Endodermal cell (in vitro differentiated cells): Measurements from ENCODE around the gene MBD3. TPM values are rescaled to one million over a fixed set of nuclear protein-coding genes. Genes with fewer than 3 reads are reported as not detected.

Source experiments
- DNase-seq: peaks from one replicate; pipeline ENCODE4 v3.0.0-alpha.2; 2017
- H3K27ac ChIP-seq: 2 replicates; pipeline ENCODE4 v1.5.1; 2013; ENCODE audit warnings: mild to moderate bottlenecking, low read depth, low read length, moderate library complexity
- H3K27me3 ChIP-seq: 2 replicates; pipeline ENCODE4 v1.6.1; 2013; ENCODE audit warnings: mild to moderate bottlenecking, low read length, moderate library complexity; ENCODE audit not compliant: insufficient read depth, control insufficient read depth, poor library complexity, severe bottlenecking
- H3K36me3 ChIP-seq: 2 replicates; pipeline ENCODE4 v1.7.0; 2013; ENCODE audit warnings: mild to moderate bottlenecking, low read length, moderate library complexity; ENCODE audit not compliant: control insufficient read depth, insufficient read depth
- H3K4me1 ChIP-seq: one replicate; pipeline ENCODE4 v1.7.0; 2013; ENCODE audit warnings: low read length; ENCODE audit not compliant: control insufficient read depth, insufficient read depth
- H3K4me3 ChIP-seq: 2 replicates; pipeline ENCODE4 v1.5.1; 2013; ENCODE audit warnings: mild to moderate bottlenecking, low read length, moderate library complexity
- H3K9ac ChIP-seq: 2 replicates; pipeline ENCODE4 v1.6.1; 2013; ENCODE audit warnings: mild to moderate bottlenecking, low read length, moderate library complexity; ENCODE audit not compliant: poor library complexity, severe bottlenecking; ENCODE audit errors: extremely low read depth
- H3K9me3 ChIP-seq: 2 replicates; pipeline ENCODE4 v1.6.1; 2013; ENCODE audit warnings: mild to moderate bottlenecking, low read length, moderate library complexity; ENCODE audit not compliant: control insufficient read depth
- H3K27ac Mint-ChIP-seq: 2 replicates; pipeline ENCODE4 v1.8.0; 2020; ENCODE audit warnings: mixed read lengths
- H3K27me3 Mint-ChIP-seq: 2 replicates; pipeline ENCODE4 v1.8.0; 2021; ENCODE audit warnings: mild to moderate bottlenecking, mixed read lengths; ENCODE audit not compliant: insufficient read depth
- H3K36me3 Mint-ChIP-seq: 2 replicates; pipeline ENCODE4 v1.8.0; 2020; ENCODE audit warnings: low read depth, mixed read lengths
- H3K4me1 Mint-ChIP-seq: 2 replicates; pipeline ENCODE4 v1.8.0; 2020; ENCODE audit warnings: mixed read lengths
- H3K4me3 Mint-ChIP-seq: 2 replicates; pipeline ENCODE4 v1.8.0; 2020; ENCODE audit warnings: mild to moderate bottlenecking, moderate library complexity, mixed read lengths
- H3K9me3 Mint-ChIP-seq: 2 replicates; pipeline ENCODE4 v1.8.0; 2020; ENCODE audit warnings: mild to moderate bottlenecking, mixed read lengths
- CTCF ChIP-seq: fragments of 200-600 bp; sonication (generic); conservative IDR thresholded peaks from 2 replicates; pipeline ENCODE4 v1.5.0; 2021; ENCODE audit warnings: antibody characterized with exemption, mild to moderate bottlenecking
- WGBS, 2 experiments: methylation state at CpG; one replicate each; pipeline versions ENCODE4 v1.1.5 to v1.1.7; 2013; ENCODE audit warnings: missing lambda C conversion rate in 2 of 2, mixed read lengths in 1 of 2; ENCODE audit not compliant: insufficient coverage in 1 of 2, insufficient read length in 1 of 2; 5-methylcytosine and 5-hydroxymethylcytosine counted together
- total RNA-seq, 2 donors: library from RNA; stranded (reverse); fragmentation: NEBNext Ultra II Directional in 1 of 2; extraction: Animal tissue kit (Norgen Biotek cat#: 25700) in 1 of 2; gene quantifications; 2 replicates in 1 of 2; 3 replicates in 1 of 2; pipeline ENCODE4 v1.2.1, GENCODE V29; 2021

MBD3 gene
- total RNA-seq, 2 donors from 2014 or later = 108 TPM

- Histone ChIP-seq H3K27ac (peak overlapping the region; percentile 89), H3K9me3 (no peaks in the 10 kb centered on the region), H3K4me3 (peak overlapping the region; percentile 96), H3K36me3 (peaks cover 7% of the 10 kb centered on the region), H3K27me3 (no peaks in the 10 kb centered on the region), H3K9ac (peak overlapping the region; percentile 78), H3K4me1 (peaks cover 5% of the 10 kb centered on the region)
- no peaks in the 10 kb centered on the region for H3K27me3 Mint-ChIP-seq
- DNase-seq = no peak
- peak overlapping the region; percentile 75 for H3K4me3 Mint-ChIP-seq
- H3K27ac Mint-ChIP-seq = peak overlapping the region; percentile 99
- WGBS, 2 experiments = 55 to 63% methylated on average over 9 to 16 of the region's 16 CpGs
- H3K4me1 Mint-ChIP-seq = peaks cover 4% of the 10 kb centered on the region
- TF ChIP-seq CTCF = no peak
- H3K36me3 Mint-ChIP-seq = peaks cover 31% of the 10 kb centered on the region
- H3K9me3 Mint-ChIP-seq = no peaks in the 10 kb centered on the region
These were observed 13.5 kb upstream of the MBD3 start for GRCh38 chr19:1606138-1606651.

- peak; percentile 70 for TF ChIP-seq CTCF
- Mint-ChIP-seq H3K27me3 (no peaks in the 10 kb centered on the region), H3K27ac (peak within 1 kb of the TSS; percentile 99), H3K4me3 (peak within 1 kb of the TSS; percentile 75), H3K9me3 (no peaks in the 10 kb centered on the region), H3K36me3 (peaks cover 26% of the 10 kb centered on the region), H3K4me1 (peaks cover 4% of the 10 kb centered on the region)
- WGBS, 2 experiments = 1% methylated on average over 41 to 77 of the region's 79 CpGs
- no peaks in the 10 kb centered on the region for H3K27me3 ChIP-seq
- H3K4me3 ChIP-seq = peak within 1 kb of the TSS; percentile 96
- DNase-seq = peak; percentile 98
- H3K4me1 ChIP-seq = peaks cover 5% of the 10 kb centered on the region
- H3K27ac ChIP-seq = peak within 1 kb of the TSS; percentile 89
- no peaks in the 10 kb centered on the region for H3K9me3 ChIP-seq
- peak within 1 kb of the TSS; percentile 80 for H3K9ac ChIP-seq
- H3K36me3 ChIP-seq = peaks cover 5% of the 10 kb centered on the region
These were observed 12.8 kb upstream of the MBD3 start, which contains the start of gene UQCR11 for GRCh38 chr19:1605236-1606137. Gene UQCR11, minus strand, starts transcription at chr19:1605462. Its CDS starts 53 bp downstream, at chr19:1605409.

GRCh38 chr19:1602091-1602707, 9.5 kb upstream of the MBD3 start:
- 93 to 97% methylated on average over 12 to 20 of the region's 21 CpGs for WGBS, 2 experiments
- no peak overlapping the region for H3K27ac Mint-ChIP-seq
- Histone ChIP-seq H3K4me3 (no peak overlapping the region), H3K27me3 (no peaks in the 10 kb centered on the region), H3K4me1 (peaks cover 5% of the 10 kb centered on the region), H3K36me3 (peaks cover 23% of the 10 kb centered on the region), H3K9me3 (no peaks in the 10 kb centered on the region), H3K27ac (no peak overlapping the region), H3K9ac (no peak overlapping the region)
- no peaks in the 10 kb centered on the region for H3K9me3 Mint-ChIP-seq
- no peak for TF ChIP-seq CTCF
- no peaks in the 10 kb centered on the region for H3K27me3 Mint-ChIP-seq
- no peak for DNase-seq
- no peak overlapping the region for H3K4me3 Mint-ChIP-seq
- H3K36me3 Mint-ChIP-seq = peaks cover 30% of the 10 kb centered on the region
- H3K4me1 Mint-ChIP-seq = peaks cover 4% of the 10 kb centered on the region
